HCT116 (cell line): ENCODE data around the gene TBATA. TPM values are rescaled to one million over a fixed set of nuclear protein-coding genes. Genes with fewer than 3 reads are reported as not detected.

ENCODE experiments used
- ATAC-seq: fragments of 200-7000 bp; cut with Tn5 transposase; 2 replicates; pipeline ENCODE4 v1.9.1; 2020; ENCODE audit warnings: mild to moderate bottlenecking, moderate library complexity
- BruUV-seq: library from RNA; stranded (reverse); fragments of 400-500 nt; replicated peaks from 2 replicates; lab custom pipeline; 2021; lab: Mats Ljungman, UMichigan
- CTCF ChIA-PET: fragments of 300-600 bp; sonication (Branson Sonifier 250); formaldehyde crosslinking; loops from one replicate; lab custom pipeline; 2021; ENCODE audit warnings: antibody characterized with exemption; lab: Charles Lee
- POLR2A ChIA-PET: fragments of 300-600, 350-600 bp; sonication (Branson Sonifier 250); formaldehyde crosslinking; loops from one replicate; lab custom pipeline; 2021; ENCODE audit warnings: antibody characterized with exemption; lab: Charles Lee
- RAD21 ChIA-PET, 2 experiments: fragments of 300-600 bp; sonication (Branson Sonifier 250); formaldehyde crosslinking; loops; one replicate each; lab custom pipeline; 2023; ENCODE audit warnings: low total read pairs in 2 of 2; ENCODE audit not compliant: uncharacterized antibody in 2 of 2, unreplicated experiment in 2 of 2, low non-redundant PET in 1 of 2; lab: Charles Lee
- DNase-seq: peaks from one replicate; pipeline ENCODE4 v3.0.0-alpha.2; 2010; ENCODE audit warnings: low read depth, low spot score
- H2AFZ ChIP-seq: fragments of 200-600 bp; shearing (Covaris generic), sonication (generic); 2 replicates; pipeline ENCODE4 v1.6.1; 2017; ENCODE audit warnings: low read depth, mixed run types, mixed read lengths, antibody characterized with exemption, low read length; ENCODE audit not compliant: poor library complexity, severe bottlenecking
- H3K27ac ChIP-seq: 2 replicates; pipeline ENCODE4 v1.5.1; 2012; ENCODE audit warnings: low read depth, low read length
- H3K27me3 ChIP-seq: fragments of 200-600 bp; sonication (generic); 2 replicates; pipeline ENCODE4 v1.6.1; 2016; ENCODE audit warnings: mixed run types, low read length, mixed read lengths; ENCODE audit not compliant: insufficient read depth
- H3K36me3 ChIP-seq, 2 experiments: fragments of 200-500 bp in 1 of 2; fragments of 200-600 bp in 1 of 2; sonication (Bioruptor generic) in 1 of 2; sonication (generic) in 1 of 2; 2 replicates each; pipeline versions ENCODE4 v1.5.1 to v1.6.1; 2014 to 2016; ENCODE audit warnings: low read length in 2 of 2, inconsistent platforms in 1 of 2, mixed read lengths in 1 of 2, mixed run types in 1 of 2; ENCODE audit not compliant: insufficient read depth in 2 of 2, control insufficient read depth in 1 of 2
- H3K4me1 ChIP-seq, 2 experiments: fragments of 200-600 bp in 1 of 2; sonication (generic) in 1 of 2; 2 replicates each; pipeline versions ENCODE4 v1.5.1 to v1.6.1; 2012 to 2017; ENCODE audit warnings: low read length in 2 of 2, inconsistent platforms in 1 of 2, mild to moderate bottlenecking in 1 of 2, mixed read lengths in 1 of 2, mixed run types in 1 of 2, moderate library complexity in 1 of 2; ENCODE audit not compliant: insufficient read depth in 2 of 2, control insufficient read depth in 1 of 2
- H3K4me2 ChIP-seq: fragments of 200-600 bp; sonication (generic); 2 replicates; pipeline ENCODE4 v1.6.1; 2017; ENCODE audit warnings: mixed run types, low read length, mixed read lengths
- H3K4me3 ChIP-seq, 2 experiments: fragments of 200-600 bp in 1 of 2; sonication (generic) in 1 of 2; replicated peaks in 1 of 2; 2 replicates each; pipeline ENCODE4 v1.5.1; 2011 to 2016; ENCODE audit warnings: low read length in 2 of 2, control low read depth in 1 of 2, low read depth in 1 of 2, mild to moderate bottlenecking in 1 of 2, mixed read lengths in 1 of 2, mixed run types in 1 of 2
- H3K79me2 ChIP-seq: fragments of 200-600 bp; sonication (generic); 2 replicates; pipeline ENCODE4 v1.6.1; 2017; ENCODE audit warnings: mild to moderate bottlenecking, mixed run types, low read length, moderate library complexity, mixed read lengths; ENCODE audit not compliant: insufficient read depth
- H3K9ac ChIP-seq: fragments of 200-600 bp; sonication (generic); 2 replicates; pipeline ENCODE4 v1.6.1; 2016; ENCODE audit warnings: low read length, mixed read lengths
- H3K9me2 ChIP-seq: fragments of 200-600 bp; sonication (generic), shearing (Covaris generic); 2 replicates; pipeline ENCODE4 v1.6.1; 2017; ENCODE audit warnings: mixed run types, mild to moderate bottlenecking, moderate library complexity; ENCODE audit not compliant: insufficient read depth
- H3K9me3 ChIP-seq, 2 experiments: fragments of 200-500 bp in 1 of 2; fragments of 200-600 bp in 1 of 2; sonication (Bioruptor generic) in 1 of 2; sonication (generic) in 1 of 2; 2 replicates each; pipeline ENCODE4 v1.6.1; 2014 to 2017; ENCODE audit warnings: low read length in 2 of 2, mixed read lengths in 2 of 2, inconsistent platforms in 1 of 2, low read depth in 1 of 2, mild to moderate bottlenecking in 1 of 2, mixed run types in 1 of 2, moderate library complexity in 1 of 2; ENCODE audit not compliant: control insufficient read depth in 1 of 2, insufficient read depth in 1 of 2
- H4K20me1 ChIP-seq: fragments of 200-600 bp; sonication (generic), shearing (Covaris generic); 2 replicates; pipeline ENCODE4 v1.6.1; 2017; ENCODE audit warnings: mixed run types, mild to moderate bottlenecking, moderate library complexity; ENCODE audit not compliant: insufficient read depth
- ATF3 ChIP-seq: IDR thresholded peaks from 2 replicates; pipeline ENCODE4 v1.6.1; 2012
- CBX3 ChIP-seq: IDR thresholded peaks from 2 replicates; pipeline ENCODE4 v1.6.1; 2012; ENCODE audit warnings: low read depth
- CEBPB ChIP-seq: IDR thresholded peaks from 2 replicates; pipeline ENCODE4 v1.6.1; 2012; ENCODE audit warnings: low read depth
- CTCF ChIP-seq, 3 experiments: fragments of 200-600 bp in 1 of 3; sonication (generic) in 1 of 3; IDR thresholded peaks in 2 of 3; conservative IDR thresholded peaks in 1 of 3; 2 replicates each; pipeline ENCODE4 v1.5.1; 2012 to 2017; ENCODE audit warnings: low read depth in 2 of 3, low read length in 2 of 3, antibody characterized with exemption in 1 of 3, borderline replicate concordance in 1 of 3, control low read depth in 1 of 3, mild to moderate bottlenecking in 1 of 3, mixed read lengths in 1 of 3, mixed run types in 1 of 3, moderate library complexity in 1 of 3; ENCODE audit not compliant: insufficient read depth in 1 of 3
- EZH2 ChIP-seq: fragments of 200-600 bp; sonication (generic); IDR thresholded peaks from 2 replicates; pipeline ENCODE4 v1.6.1; 2017; ENCODE audit warnings: antibody characterized with exemption, mixed run types
- EZH2phosphoT487 ChIP-seq: fragments of 200-600 bp; IDR thresholded peaks from 2 replicates; pipeline ENCODE4 v1.6.1; 2018; ENCODE audit warnings: antibody characterized with exemption, borderline replicate concordance
- FOSL1 ChIP-seq: IDR thresholded peaks from 2 replicates; pipeline ENCODE4 v1.6.1; 2012; ENCODE audit warnings: low read depth
- TCF7L2 ChIP-seq: IDR thresholded peaks from 2 replicates; pipeline ENCODE4 v1.7.0; 2011; ENCODE audit warnings: borderline replicate concordance, inconsistent platforms; ENCODE audit not compliant: insufficient read depth, insufficient read length; ENCODE audit errors: extremely low read depth
- ZFX ChIP-seq: fragments of 450-650 bp; IDR thresholded peaks from 2 replicates; pipeline ENCODE4 v1.6.1; 2017
- intact Hi-C: fragments of 100-400 bp; cut with micrococcal nuclease; formaldehyde crosslinking; loops from 2 replicates; pipeline ENCODE4 v1.10.0; 2022
- total RNA-seq: library from RNA; stranded (reverse); gene quantifications from one replicate; pipeline ENCODE4 v1.2.1, GENCODE V29; 2021; ENCODE audit not compliant: unreplicated experiment

The TBATA gene
- total RNA-seq, 1 experiment from 2014 or later, result not detected

GRCh38 chr10:70779511-70780369 is 5.4 kb downstream of the TBATA start:
- no peaks in the 10 kb centered on the region for H3K9me3 ChIP-seq
- no peak overlapping the region for H3K9ac ChIP-seq
- ChIA-PET POLR2A (no interaction called here), RAD21 (no interaction called here), CTCF (no interaction called here)
- H3K27me3 ChIP-seq, result no peaks in the 10 kb centered on the region
- no peak overlapping the region for H3K27ac ChIP-seq
- ATAC-seq (no peak), DNase-seq (no peak)
- TF ChIP-seq EZH2 (no peak), CBX3 (no peak), ZFX (no peak), CEBPB (no peak), FOSL1 (no peak), TCF7L2 (no peak), EZH2phosphoT487 (no peak), ATF3 (no peak), CTCF (IDR thresholded peaks at IDR 0.05 in 2 of 3, conservative IDR thresholded peaks at IDR 0.05 in 1 of 3; ENCODE audit: borderline replicate concordance in 1 of 3, insufficient read depth in 1 of 3, low read depth in 2 of 3, low read length in 2 of 3) (no peak)
- H3K9me2 ChIP-seq, result no peaks in the 10 kb centered on the region
- H3K79me2 ChIP-seq, result no peaks in the 10 kb centered on the region
- H2AFZ ChIP-seq, result no peak overlapping the region
- no peak overlapping the region for H3K4me2 ChIP-seq
- no peaks in the 10 kb centered on the region for H3K36me3 ChIP-seq
- peaks cover 0 to 30% of the 10 kb centered on the region in 2 experiments; a peak in 2 of 4 replicates for H3K4me1 ChIP-seq
- BruUV-seq, result no TSS peak
- H4K20me1 ChIP-seq, result no peaks in the 10 kb centered on the region
- intact Hi-C loops, result no loop called here
- no peak overlapping the region for H3K4me3 ChIP-seq
